ENCODE measurements around the gene MYH4. TPM values are rescaled to one million over a fixed set of nuclear protein-coding genes. Genes with fewer than 3 reads are reported as not detected.

Gene MYH4
- total and polyA plus RNA-seq, 10 donors, result not detected

DNA sequence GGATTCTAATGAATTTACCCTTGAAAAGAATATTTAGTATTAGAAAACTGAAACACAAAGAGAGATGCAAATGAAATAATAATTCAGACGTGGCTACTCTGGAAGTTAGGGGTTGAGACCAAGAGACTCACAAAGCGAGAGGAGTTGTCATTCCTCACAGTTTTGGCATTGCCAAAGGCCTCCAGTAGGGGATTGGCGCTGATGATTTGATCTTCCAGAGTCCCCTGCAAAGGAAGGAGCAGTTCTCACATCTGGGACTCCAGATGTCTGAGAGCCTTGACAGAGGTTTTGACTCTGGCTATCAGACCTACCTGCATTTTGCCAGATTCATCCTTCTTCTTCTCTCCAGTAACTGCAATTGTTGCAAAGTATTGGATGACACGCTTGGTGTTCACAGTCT is 54.2 kb downstream of the MYH4 start:
- Histone ChIP-seq H3K9me3 (no peaks in the 10 kb centered on the region), H3K4me1 (no peaks in the 10 kb centered on the region), H3K36me3 (no peaks in the 10 kb centered on the region), H3K4me3 (no peak overlapping the region), H3K27ac (no peak overlapping the region), H3K27me3 (replicated peaks in 1 of 7) (no peaks in the 10 kb centered on the region)
- TF ChIP-seq, protein P1, sequence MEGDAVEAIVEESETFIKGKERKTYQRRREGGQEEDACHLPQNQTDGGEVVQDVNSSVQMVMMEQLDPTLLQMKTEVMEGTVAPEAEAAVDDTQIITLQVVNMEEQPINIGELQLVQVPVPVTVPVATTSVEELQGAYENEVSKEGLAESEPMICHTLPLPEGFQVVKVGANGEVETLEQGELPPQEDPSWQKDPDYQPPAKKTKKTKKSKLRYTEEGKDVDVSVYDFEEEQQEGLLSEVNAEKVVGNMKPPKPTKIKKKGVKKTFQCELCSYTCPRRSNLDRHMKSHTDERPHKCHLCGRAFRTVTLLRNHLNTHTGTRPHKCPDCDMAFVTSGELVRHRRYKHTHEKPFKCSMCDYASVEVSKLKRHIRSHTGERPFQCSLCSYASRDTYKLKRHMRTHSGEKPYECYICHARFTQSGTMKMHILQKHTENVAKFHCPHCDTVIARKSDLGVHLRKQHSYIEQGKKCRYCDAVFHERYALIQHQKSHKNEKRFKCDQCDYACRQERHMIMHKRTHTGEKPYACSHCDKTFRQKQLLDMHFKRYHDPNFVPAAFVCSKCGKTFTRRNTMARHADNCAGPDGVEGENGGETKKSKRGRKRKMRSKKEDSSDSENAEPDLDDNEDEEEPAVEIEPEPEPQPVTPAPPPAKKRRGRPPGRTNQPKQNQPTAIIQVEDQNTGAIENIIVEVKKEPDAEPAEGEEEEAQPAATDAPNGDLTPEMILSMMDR (IDR thresholded peaks at IDR 0.05 in 8 of 11, conservative IDR thresholded peaks at IDR 0.05 in 3 of 11), result no peak
- TF ChIP-seq POLR2A (IDR thresholded peaks at IDR 0.05), result no peak
- TF ChIP-seq POLR2AphosphoS5 (IDR thresholded peaks at IDR 0.05), result no peak
- WGBS, 5 donors, result 77 to 83% (median 81%) methylated on average over 4 of the region's 4 CpGs
- intact Hi-C loops (cut with DNase I; ENCODE audit: low total_unique reads), result no loop called here
- no peak for DNase-seq

DNA sequence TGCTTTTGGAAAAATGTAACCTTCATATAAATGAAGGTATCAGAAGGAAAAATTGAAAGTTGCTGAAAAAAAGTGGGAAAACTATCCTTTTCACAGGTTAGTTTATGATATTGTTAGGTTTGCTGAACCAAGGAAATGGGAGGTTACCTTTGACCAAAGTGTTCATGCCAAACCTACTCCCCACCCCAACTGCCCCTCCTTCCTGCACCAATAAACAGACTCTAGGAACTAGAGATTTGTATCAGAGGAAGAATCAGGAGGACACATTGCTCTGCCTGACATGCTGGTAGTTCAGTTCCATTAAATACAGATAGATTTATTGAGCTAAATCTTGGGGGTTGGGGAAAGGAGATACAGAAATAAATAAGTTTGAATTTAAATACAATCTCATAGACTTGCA is 65.8 kb downstream of the MYH4 start:
- Histone ChIP-seq H3K9me3 (no peaks in the 10 kb centered on the region), H3K4me1 (no peaks in the 10 kb centered on the region), H3K27me3 (replicated peaks in 1 of 7) (no peaks in the 10 kb centered on the region), H3K36me3 (no peaks in the 10 kb centered on the region), H3K27ac (no peak overlapping the region), H3K4me3 (no peak overlapping the region)
- no peak for DNase-seq
- TF ChIP-seq POLR2AphosphoS5 (IDR thresholded peaks at IDR 0.05), result no peak
- TF ChIP-seq POLR2A (IDR thresholded peaks at IDR 0.05), result no peak
- TF ChIP-seq, protein P1 (IDR thresholded peaks at IDR 0.05 in 8 of 11, conservative IDR thresholded peaks at IDR 0.05 in 3 of 11), result no peak
- intact Hi-C loops (cut with DNase I; ENCODE audit: low total_unique reads), result no loop called here

GRCh38 chr17:10398352-10398751 is 71.0 kb downstream of the MYH4 start:
- WGBS, 5 donors, result 83 to 87% (median 85%) methylated on average over 9 of the region's 9 CpGs
- H3K9me3 ChIP-seq, result no peaks in the 10 kb centered on the region
- no peak for DNase-seq
- H3K27ac ChIP-seq, result no peak overlapping the region
- TF ChIP-seq POLR2A (IDR thresholded peaks at IDR 0.05), result no peak
- TF ChIP-seq POLR2AphosphoS5 (IDR thresholded peaks at IDR 0.05), result no peak
- TF ChIP-seq, protein P1 (IDR thresholded peaks at IDR 0.05 in 8 of 11, conservative IDR thresholded peaks at IDR 0.05 in 3 of 11), result no peak
- H3K4me3 ChIP-seq, result no peak overlapping the region
- H3K36me3 ChIP-seq, result no peaks in the 10 kb centered on the region
- peaks cover 0 to 9% (median 0%) of the 10 kb centered on the region in 7 donors for H3K27me3 ChIP-seq (replicated peaks in 1 of 7)
- intact Hi-C loops (cut with DNase I; ENCODE audit: low total_unique reads), result no loop called here
- no peaks in the 10 kb centered on the region for H3K4me1 ChIP-seq

- intact Hi-C loops (cut with DNase I; ENCODE audit: low total_unique reads), result no loop called here
- Histone ChIP-seq H3K27ac (no peak overlapping the region), H3K4me3 (no peak overlapping the region), H3K36me3 (no peaks in the 10 kb centered on the region), H3K4me1 (no peaks in the 10 kb centered on the region), H3K27me3 (replicated peaks in 1 of 7) (peaks cover 0 to 9% (median 0%) of the 10 kb centered on the region in 7 donors), H3K9me3 (no peaks in the 10 kb centered on the region)
- no peak for DNase-seq
- 65 to 70% (median 69%) methylated on average over 14 of the region's 14 CpGs for WGBS, 5 donors
- TF ChIP-seq POLR2AphosphoS5 (IDR thresholded peaks at IDR 0.05) (no peak), POLR2A (IDR thresholded peaks at IDR 0.05) (no peak)
- TF ChIP-seq, protein P1 (IDR thresholded peaks at IDR 0.05 in 8 of 11, conservative IDR thresholded peaks at IDR 0.05 in 3 of 11), result no peak
Observed at GRCh38 chr17:10396524-10397163, 72.7 kb downstream of the MYH4 start.
